ENCODE results near the gene ADAMTS18. TPM values are rescaled to one million over a fixed set of nuclear protein-coding genes. Genes with fewer than 3 reads are reported as not detected.
"Not testable (repeated sequence)": the region's sequence is repeated elsewhere in the genome, so short reads cannot be mapped to it uniquely, and the experiment has no call there.

Gene ADAMTS18
- total RNA-seq, 4 donors from 2014 or later = 0.10 to 0.42 (median 0.16) TPM; not detected in 1

DNA sequence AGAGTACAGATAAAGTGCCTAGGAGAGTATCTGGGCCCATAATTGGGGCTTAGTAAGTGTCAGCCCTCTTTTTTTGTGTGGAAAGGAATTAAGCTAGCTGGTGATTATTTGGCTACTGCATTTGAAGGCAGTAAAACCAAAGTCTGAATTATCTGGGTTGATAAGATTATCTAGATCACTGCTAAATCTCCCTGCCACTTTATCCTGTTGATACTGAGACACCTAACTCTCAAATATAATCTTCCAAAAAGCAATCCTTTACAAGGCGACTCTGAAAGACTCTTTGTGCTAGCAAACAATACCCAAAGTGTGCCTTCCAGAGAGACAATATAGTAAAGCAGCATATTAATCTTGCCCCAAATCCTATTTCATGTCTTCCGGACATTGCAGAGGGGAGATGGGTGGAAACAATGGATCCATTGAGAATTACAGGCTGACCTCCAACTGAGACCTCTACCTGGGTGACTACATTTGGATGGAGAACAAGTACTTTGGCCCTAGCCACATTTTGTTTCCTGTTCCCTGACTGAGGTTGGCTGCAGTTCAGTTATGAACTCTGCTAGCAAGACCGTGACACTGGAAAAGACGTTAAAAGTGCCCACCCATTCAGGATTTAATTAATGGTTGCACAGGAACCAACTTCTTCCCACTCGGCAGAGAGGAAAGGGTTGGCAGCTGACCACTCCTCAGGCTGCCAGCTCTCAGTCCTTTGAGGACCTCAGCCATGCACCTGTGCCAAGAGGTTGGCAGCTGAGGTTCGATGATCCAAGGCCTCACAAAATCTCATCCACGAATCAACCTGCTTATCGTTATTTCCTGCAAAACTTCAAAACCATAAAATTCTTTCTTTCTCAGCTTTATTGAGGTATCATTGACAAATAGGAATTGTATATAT lies 163.1 kb downstream of the ADAMTS18 start:
- Histone ChIP-seq H3K4me3 (no peak overlapping the region), H3K27me3 (no peaks in the 10 kb centered on the region), H3K9me3 (no peaks in the 10 kb centered on the region), H3K4me1 (no peaks in the 10 kb centered on the region), H3K36me3 (no peaks in the 10 kb centered on the region), H3K27ac (no peak overlapping the region)
- WGBS = 67% methylated on average over 8 of the region's 8 CpGs
- DNase-seq (ENCODE audit: low spot score in 2 of 2) = no peak
- TF ChIP-seq POLR2A (IDR thresholded peaks at IDR 0.05) (no peak), EP300 (IDR thresholded peaks at IDR 0.05) (no peak), POLR2AphosphoS5 (IDR thresholded peaks at IDR 0.05) (no peak)
- TF ChIP-seq, protein P1, sequence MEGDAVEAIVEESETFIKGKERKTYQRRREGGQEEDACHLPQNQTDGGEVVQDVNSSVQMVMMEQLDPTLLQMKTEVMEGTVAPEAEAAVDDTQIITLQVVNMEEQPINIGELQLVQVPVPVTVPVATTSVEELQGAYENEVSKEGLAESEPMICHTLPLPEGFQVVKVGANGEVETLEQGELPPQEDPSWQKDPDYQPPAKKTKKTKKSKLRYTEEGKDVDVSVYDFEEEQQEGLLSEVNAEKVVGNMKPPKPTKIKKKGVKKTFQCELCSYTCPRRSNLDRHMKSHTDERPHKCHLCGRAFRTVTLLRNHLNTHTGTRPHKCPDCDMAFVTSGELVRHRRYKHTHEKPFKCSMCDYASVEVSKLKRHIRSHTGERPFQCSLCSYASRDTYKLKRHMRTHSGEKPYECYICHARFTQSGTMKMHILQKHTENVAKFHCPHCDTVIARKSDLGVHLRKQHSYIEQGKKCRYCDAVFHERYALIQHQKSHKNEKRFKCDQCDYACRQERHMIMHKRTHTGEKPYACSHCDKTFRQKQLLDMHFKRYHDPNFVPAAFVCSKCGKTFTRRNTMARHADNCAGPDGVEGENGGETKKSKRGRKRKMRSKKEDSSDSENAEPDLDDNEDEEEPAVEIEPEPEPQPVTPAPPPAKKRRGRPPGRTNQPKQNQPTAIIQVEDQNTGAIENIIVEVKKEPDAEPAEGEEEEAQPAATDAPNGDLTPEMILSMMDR (IDR thresholded peaks at IDR 0.05) = no peak

DNA sequence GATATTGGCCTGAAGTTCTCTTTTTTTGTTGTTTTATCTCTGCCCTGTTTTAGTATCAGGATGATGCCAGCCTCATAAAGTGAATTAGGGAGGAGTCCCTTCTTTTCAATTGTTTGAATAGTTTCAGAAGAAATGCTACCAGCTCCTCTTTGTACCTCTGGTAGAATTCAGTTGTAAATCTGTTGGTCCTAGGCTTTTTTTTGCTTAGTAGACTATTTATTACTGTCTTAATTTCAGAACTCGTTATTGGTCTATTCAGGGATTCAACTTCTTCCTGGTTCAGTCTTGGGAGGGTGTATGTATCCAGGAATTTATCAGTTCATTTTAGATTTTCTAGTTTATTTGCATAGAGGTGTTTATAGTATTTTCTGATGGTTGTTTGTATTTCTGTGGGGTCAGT lies 168.6 kb downstream of the ADAMTS18 start:
- H3K4me3 ChIP-seq; H3K9me3 ChIP-seq; H3K27me3 ChIP-seq; DNase-seq (ENCODE audit: low spot score in 2 of 2); H3K27ac ChIP-seq; H3K36me3 ChIP-seq; H3K4me1 ChIP-seq: not testable (repeated sequence)
- WGBS = 79% methylated on average over 1 of the region's 1 CpG

GRCh38 chr16:77262971-77263370 lies 171.9 kb downstream of the ADAMTS18 start:
- WGBS = 62% methylated on average over 3 of the region's 3 CpGs

GRCh38 chr16:77250400-77250799 lies 184.4 kb downstream of the ADAMTS18 start:
- no peak overlapping the region for H3K4me3 ChIP-seq

More at GRCh38 chr16:77262971-77263370, 171.9 kb downstream of the ADAMTS18 start:
- no peak for DNase-seq (ENCODE audit: low spot score in 2 of 2)
- Histone ChIP-seq H3K9me3 (no peaks in the 10 kb centered on the region), H3K4me1 (no peaks in the 10 kb centered on the region), H3K36me3 (no peaks in the 10 kb centered on the region), H3K4me3 (no peak overlapping the region), H3K27ac (no peak overlapping the region), H3K27me3 (no peaks in the 10 kb centered on the region)
- no peak for TF ChIP-seq EP300 (IDR thresholded peaks at IDR 0.05)
- no peak for TF ChIP-seq POLR2A (IDR thresholded peaks at IDR 0.05)
- TF ChIP-seq, protein P1 (IDR thresholded peaks at IDR 0.05) = no peak
- TF ChIP-seq POLR2AphosphoS5 (IDR thresholded peaks at IDR 0.05) = no peak

DNA sequence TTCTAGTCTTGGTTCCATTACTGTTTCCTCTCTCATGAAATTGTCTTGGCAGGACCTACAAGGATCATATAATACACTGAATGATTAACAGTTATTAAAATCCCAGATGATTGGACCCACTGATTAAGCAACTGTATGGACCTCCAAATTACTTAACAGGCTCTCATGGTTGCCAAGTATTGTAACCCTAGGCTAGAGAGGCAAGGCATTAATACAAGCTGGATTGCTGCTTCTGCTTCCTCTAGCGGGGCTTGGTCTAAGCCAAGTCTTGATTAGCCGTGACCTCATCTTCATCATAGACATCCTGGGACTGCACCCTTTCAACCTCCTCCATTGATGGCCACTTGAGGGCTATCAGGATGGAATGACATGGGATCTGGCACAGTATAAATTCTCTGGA lies 188.7 kb downstream of the ADAMTS18 start:
- H3K27me3 ChIP-seq = peaks cover 2% of the 10 kb centered on the region
- no peak overlapping the region for H3K27ac ChIP-seq
- H3K36me3 ChIP-seq = no peaks in the 10 kb centered on the region
- DNase-seq (ENCODE audit: low spot score in 2 of 2) = no peak
- no peaks in the 10 kb centered on the region for H3K9me3 ChIP-seq
- no peak overlapping the region for H3K4me3 ChIP-seq
- TF ChIP-seq POLR2A (IDR thresholded peaks at IDR 0.05) (no peak), POLR2AphosphoS5 (IDR thresholded peaks at IDR 0.05) (no peak), EP300 (IDR thresholded peaks at IDR 0.05) (no peak)
- TF ChIP-seq, protein P1 (IDR thresholded peaks at IDR 0.05) = no peak
- H3K4me1 ChIP-seq = no peaks in the 10 kb centered on the region
- WGBS = 79% methylated on average over 2 of the region's 2 CpGs

More at GRCh38 chr16:77250400-77250799, 184.4 kb downstream of the ADAMTS18 start:
- DNase-seq (ENCODE audit: low spot score in 2 of 2) = no peak
- H3K27me3 ChIP-seq = peaks cover 2% of the 10 kb centered on the region
- H3K36me3 ChIP-seq = no peaks in the 10 kb centered on the region
- no peaks in the 10 kb centered on the region for H3K9me3 ChIP-seq
- 62% methylated on average over 4 of the region's 4 CpGs for WGBS
- no peaks in the 10 kb centered on the region for H3K4me1 ChIP-seq
- no peak overlapping the region for H3K27ac ChIP-seq
- TF ChIP-seq POLR2AphosphoS5 (IDR thresholded peaks at IDR 0.05) (no peak), EP300 (IDR thresholded peaks at IDR 0.05) (no peak), POLR2A (IDR thresholded peaks at IDR 0.05) (no peak)
- TF ChIP-seq, protein P1 (IDR thresholded peaks at IDR 0.05) = no peak

DNA sequence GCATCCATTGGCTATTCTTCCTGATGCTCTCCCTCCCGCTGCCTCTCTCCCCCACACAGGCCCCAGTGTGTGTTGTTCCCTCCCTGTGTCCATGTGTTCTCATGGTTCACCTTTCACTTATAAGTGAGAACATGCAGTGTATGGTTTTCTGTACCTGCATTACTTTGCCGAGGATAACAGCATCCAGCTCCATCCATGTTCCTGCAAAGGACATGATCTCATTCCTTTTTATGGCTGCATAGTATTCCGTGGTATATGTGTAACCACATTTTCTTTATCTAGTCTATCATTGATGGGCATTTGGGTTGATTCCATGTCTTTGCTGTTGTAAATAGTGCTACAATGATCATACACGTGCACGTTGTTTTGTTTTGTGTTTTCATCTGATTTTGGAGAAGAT lies 192.4 kb downstream of the ADAMTS18 start:
- H3K27ac ChIP-seq; DNase-seq (ENCODE audit: low spot score in 2 of 2); H3K36me3 ChIP-seq; H3K27me3 ChIP-seq; H3K9me3 ChIP-seq; H3K4me1 ChIP-seq; H3K4me3 ChIP-seq: not testable (repeated sequence)
- 93% methylated on average over 5 of the region's 5 CpGs for WGBS

Measured in suprapubic skin (tissue), 4 donors.